Stimulated activated CD4-positive, alpha-beta T cell treated with anti-CD3 and anti-CD28 coated beads, TNF-alpha, amount 100 ng/mL, for 1 hour (primary cell): ENCODE results near the gene MGAT4B.

Experiments used
- DNase-seq, 3 donors: peaks; one replicate each; pipeline ENCODE4 v3.0.0-alpha.2; 2020; ENCODE audit warnings: low read depth in 3 of 3, low spot score in 1 of 3

MGAT4B gene

GRCh38 chr5:179827680-179828079 is 21.0 kb upstream of the MGAT4B start:
- no peak for DNase-seq

DNA sequence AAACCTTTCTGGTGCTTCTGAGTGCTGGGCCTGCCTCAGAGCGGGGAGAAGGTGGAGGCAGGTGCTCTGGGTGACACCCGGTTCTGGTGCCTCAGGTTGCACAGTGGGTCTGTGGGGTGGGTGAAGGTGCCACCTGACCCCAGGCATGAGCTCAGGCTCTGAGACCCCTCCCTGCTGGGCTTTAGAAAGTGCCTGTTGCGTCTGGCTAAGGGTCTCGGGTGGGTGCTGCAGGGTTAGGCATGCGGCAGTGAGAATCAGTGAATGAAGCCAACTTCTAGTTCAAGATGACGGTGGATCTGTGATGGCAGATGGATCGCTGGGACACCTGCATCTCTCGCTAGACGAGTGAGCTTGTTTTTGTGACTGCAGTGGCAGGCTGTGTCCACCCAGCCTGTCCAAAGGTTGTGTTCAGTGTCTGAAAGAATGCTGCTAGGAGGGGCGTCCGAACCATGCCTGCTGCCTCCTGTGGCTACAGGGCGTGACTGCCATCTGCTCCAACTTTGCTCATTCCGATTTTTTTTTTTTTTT is 19.1 kb upstream of the MGAT4B start:
- no peak for DNase-seq

DNA sequence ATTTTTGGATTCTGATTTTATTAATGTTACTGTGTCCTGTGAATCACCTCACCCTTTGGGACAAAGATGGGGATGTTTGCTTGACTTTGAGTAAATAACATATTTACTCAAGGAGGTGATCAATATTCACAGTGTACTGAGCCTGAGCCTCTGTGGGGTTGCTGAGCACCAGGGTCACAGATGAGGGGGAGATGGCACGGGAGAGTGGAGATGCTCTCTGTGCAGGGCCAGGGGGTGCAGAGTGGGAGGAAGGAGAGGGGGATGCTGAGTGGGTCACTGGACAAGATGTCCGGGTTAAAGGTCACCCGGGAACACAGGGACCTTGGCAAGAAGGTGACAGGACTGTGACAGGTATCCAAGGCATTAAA is 18.1 kb upstream of the MGAT4B start:
- no peak for DNase-seq

GRCh38 chr5:179823937-179824744 is 17.5 kb upstream of the MGAT4B start:
- DNase-seq, result no peak

GRCh38 chr5:179822444-179822990 is 15.9 kb upstream of the MGAT4B start:
- DNase-seq, result no peak

- DNase-seq, result no peak
These were observed 15.4 kb upstream of the MGAT4B start for GRCh38 chr5:179822059-179822432.

- peak; percentile 59 to 69 (median 67) for DNase-seq
These were observed 14.8 kb upstream of the MGAT4B start for GRCh38 chr5:179821298-179822058.

DNA sequence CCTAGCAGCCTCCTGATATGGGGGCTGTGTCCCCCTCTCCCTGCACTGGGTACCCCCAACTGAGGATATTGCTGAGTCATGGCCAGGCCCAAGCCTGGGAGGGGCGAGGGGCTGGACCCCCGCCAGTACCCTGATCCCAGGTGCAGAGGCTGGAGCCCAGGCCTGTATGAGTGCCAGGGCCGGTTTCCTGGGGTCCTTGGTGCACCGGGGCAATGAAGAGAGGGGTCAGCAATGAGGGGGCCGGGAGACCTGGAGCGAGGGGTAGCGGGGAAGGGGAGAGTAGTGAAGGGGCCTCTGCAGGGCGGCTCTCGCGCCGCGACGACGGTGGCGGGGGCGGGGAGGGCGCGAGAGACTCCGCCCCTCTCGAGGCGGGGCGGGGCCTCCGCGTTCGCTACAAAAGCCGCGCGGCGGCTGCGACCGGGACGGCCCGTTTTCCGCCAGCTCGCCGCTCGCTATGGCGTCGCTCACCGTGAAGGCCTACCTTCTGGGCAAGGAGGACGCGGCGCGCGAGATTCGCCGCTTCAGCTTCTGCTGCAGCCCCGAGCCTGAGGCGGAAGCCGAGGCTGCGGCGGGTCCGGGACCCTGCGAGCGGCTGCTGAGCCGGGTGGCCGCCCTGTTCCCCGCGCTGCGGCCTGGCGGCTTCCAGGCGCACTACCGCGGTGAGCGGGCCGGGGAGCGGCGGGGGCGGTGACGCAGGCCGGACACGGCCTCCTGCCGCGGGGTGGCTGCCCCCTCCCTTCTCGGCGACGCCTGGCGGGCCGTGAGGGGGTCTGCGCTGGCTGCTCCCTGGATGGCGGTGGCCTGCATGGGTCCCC is 14.0 kb upstream of the MGAT4B start, which contains the start of gene SQSTM1:
TSS of gene SQSTM1 (plus strand) at position 423 of the 815 bp plus-strand sequence. CDS start at position 455, 32 bp downstream.
- DNase-seq, result peak; percentile 60 to 83 (median 80)

GRCh38 chr5:179820127-179820482 is 13.4 kb upstream of the MGAT4B start:
- no peak for DNase-seq

GRCh38 chr5:179819296-179820126 is 12.8 kb upstream of the MGAT4B start:
- DNase-seq, result peak in 1 of 3 donors; percentile 34

- DNase-seq, result peak; percentile 64 to 80 (median 68)
These were observed 12.2 kb upstream of the MGAT4B start for GRCh38 chr5:179818746-179819295.

GRCh38 chr5:179817890-179818745 is 11.5 kb upstream of the MGAT4B start:
- no peak for DNase-seq

DNA sequence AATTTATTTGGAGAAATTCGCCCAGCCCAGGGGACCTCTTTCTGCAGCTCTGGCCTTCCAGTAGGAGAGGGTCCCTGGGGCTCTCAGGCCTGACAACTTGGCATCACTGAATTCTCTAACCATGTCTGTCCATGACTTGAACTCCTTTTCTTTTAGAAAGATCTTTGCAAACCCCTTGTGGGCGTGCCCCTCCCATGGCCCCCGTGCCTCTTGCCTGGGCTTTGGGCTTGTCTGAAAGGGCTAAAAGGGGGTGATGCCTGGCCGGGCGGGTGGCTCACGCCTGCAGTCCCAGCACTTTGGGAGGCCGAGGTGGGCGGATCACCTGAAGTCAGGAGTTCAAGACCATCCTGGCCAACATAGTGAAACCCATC is 10.8 kb upstream of the MGAT4B start:
- DNase-seq, result no peak

- no peak for DNase-seq
These were observed 10.3 kb upstream of the MGAT4B start for GRCh38 chr5:179816796-179817469.

DNA sequence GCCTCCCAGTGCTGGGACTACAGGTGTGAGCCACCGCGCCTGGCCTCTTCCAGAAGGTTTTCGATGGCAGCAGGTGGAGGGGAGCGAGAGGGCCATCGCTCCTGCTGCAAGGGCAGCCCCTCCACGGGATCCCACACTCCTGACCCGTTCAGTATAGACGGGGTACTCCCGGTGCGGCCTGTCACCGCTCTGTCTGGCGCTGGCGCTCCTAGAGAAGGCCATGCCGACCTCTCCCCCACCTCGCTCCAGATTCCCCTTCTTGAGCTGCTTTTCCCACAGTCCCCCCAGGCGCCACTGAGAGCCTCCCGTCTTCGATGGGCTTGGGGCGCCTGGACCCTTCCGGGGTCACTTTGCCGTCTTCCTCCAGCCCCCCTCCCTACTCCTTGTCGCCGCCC is 9.7 kb upstream of the MGAT4B start:
- no peak for DNase-seq

- DNase-seq, result no peak
These were observed 9.0 kb upstream of the MGAT4B start for GRCh38 chr5:179815491-179816249.

GRCh38 chr5:179814090-179814489 is 7.4 kb upstream of the MGAT4B start:
- no peak for DNase-seq
